Measurements from ENCODE around the gene CRIP2. TPM values are rescaled to one million over a fixed set of nuclear protein-coding genes. Genes with fewer than 3 reads are reported as not detected.

Gene CRIP2
- total and polyA plus RNA-seq, 2 of the 13 experiments (the other 11 are each of a cell fraction or from before 2014, with no cell fraction given), result 31.6 to 37.9 TPM

GRCh38 chr14:105480807-105481801 is 6.5 kb downstream of the CRIP2 start (continued):
- TF ChIP-seq, protein P1, sequence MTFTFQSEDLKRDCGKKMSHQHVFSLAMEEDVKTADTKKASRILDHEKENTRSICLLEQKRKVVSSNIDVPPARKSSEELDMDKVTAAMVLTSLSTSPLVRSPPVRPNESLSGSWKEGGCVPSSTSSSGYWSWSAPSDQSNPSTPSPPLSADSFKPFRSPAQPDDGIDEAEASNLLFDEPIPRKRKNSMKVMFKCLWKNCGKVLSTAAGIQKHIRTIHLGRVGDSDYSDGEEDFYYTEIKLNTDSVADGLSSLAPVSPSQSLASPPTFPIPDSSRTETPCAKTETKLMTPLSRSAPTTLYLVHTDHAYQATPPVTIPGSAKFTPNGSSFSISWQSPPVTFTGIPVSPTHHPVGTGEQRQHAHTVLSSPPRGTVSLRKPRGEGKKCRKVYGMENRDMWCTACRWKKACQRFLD (CRISPR knock-in tag; IDR thresholded peaks at IDR 0.05; ENCODE audit: borderline replicate concordance), result 0 out of 2 replicates have a peak, but pooled peaks have one; percentile 57
- TF ChIP-seq ZIK1 (CRISPR knock-in tag; IDR thresholded peaks at IDR 0.05; ENCODE audit: borderline replicate concordance, low read depth), result no peak
- TF ChIP-seq ZNF781 (CRISPR knock-in tag; IDR thresholded peaks at IDR 0.05; ENCODE audit: borderline replicate concordance, not compliant biosample characterization), result no peak
- no peak for TF ChIP-seq ZNF24 (IDR thresholded peaks at IDR 0.05)
- TF ChIP-seq U2AF2 (IDR thresholded peaks at IDR 0.05; ENCODE audit: low read depth, low read length), result no peak
- TF ChIP-seq ZBTB20 (CRISPR knock-in tag; IDR thresholded peaks at IDR 0.05; ENCODE audit: borderline replicate concordance, low read depth), result 0 out of 2 replicates have a peak, but pooled peaks have one; percentile 38
- 0 out of 2 replicates have a peak, but pooled peaks have one; percentile 13 for TF ChIP-seq NFYB (CRISPR knock-in tag; IDR thresholded peaks at IDR 0.05)
- no peak for TF ChIP-seq ADNP (CRISPR knock-in tag; IDR thresholded peaks at IDR 0.05)
- TF ChIP-seq HIC2 (CRISPR knock-in tag; IDR thresholded peaks at IDR 0.05; ENCODE audit: low read depth), result peak; percentile 58
- TF ChIP-seq, protein P2, sequence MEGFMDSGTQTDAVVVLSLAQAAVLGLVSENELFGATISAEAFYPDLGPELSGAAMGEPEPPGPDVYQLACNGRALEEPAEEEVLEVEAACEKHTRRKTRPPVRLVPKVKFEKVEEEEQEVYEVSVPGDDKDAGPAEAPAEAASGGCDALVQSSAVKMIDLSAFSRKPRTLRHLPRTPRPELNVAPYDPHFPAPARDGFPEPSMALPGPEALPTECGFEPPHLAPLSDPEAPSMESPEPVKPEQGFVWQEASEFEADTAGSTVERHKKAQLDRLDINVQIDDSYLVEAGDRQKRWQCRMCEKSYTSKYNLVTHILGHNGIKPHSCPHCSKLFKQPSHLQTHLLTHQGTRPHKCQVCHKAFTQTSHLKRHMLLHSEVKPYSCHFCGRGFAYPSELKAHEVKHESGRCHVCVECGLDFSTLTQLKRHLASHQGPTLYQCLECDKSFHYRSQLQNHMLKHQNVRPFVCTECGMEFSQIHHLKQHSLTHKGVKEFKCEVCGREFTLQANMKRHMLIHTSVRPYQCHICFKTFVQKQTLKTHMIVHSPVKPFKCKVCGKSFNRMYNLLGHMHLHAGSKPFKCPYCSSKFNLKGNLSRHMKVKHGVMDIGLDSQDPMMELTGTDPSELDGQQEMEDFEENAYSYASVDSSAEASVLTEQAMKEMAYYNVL (CRISPR knock-in tag; IDR thresholded peaks at IDR 0.05; ENCODE audit: borderline replicate concordance), result no peak
- peak; percentile 61 for TF ChIP-seq SPEN (CRISPR knock-in tag; IDR thresholded peaks at IDR 0.05; ENCODE audit: low read depth)
- no peak for TF ChIP-seq RORA (CRISPR knock-in tag; IDR thresholded peaks at IDR 0.05)
- peak; percentile 82 for TF ChIP-seq SMAD3 (CRISPR knock-in tag; IDR thresholded peaks at IDR 0.05)
- no peak for TF ChIP-seq GTF2F1 (IDR thresholded peaks at IDR 0.05; ENCODE audit: low read length)
- TF ChIP-seq KDM2A (CRISPR knock-in tag; IDR thresholded peaks at IDR 0.05; ENCODE audit: borderline replicate concordance, low read depth), result peak; percentile 74; the same call in 1 of the 2 replicates
- no peak for TF ChIP-seq ZBTB7A (CRISPR knock-in tag; IDR thresholded peaks at IDR 0.05)
- no peak for TF ChIP-seq ZNF792 (CRISPR knock-in tag; IDR thresholded peaks at IDR 0.05)
- TF ChIP-seq MIER2 (CRISPR knock-in tag; IDR thresholded peaks at IDR 0.05), result no peak
- peak; percentile 49; the same call in 1 of the 2 replicates for TF ChIP-seq ZNF225 (CRISPR knock-in tag; IDR thresholded peaks at IDR 0.05)
- 0 out of 2 replicates have a peak, but pooled peaks have one; percentile 34 for TF ChIP-seq ZBTB38 (CRISPR knock-in tag; IDR thresholded peaks at IDR 0.05)
- TF ChIP-seq ZNF788 (CRISPR knock-in tag; IDR thresholded peaks at IDR 0.05; ENCODE audit: borderline replicate concordance), result peak; percentile 71; the same call in 1 of the 2 replicates
- no peak for TF ChIP-seq ZNF556 (CRISPR knock-in tag; IDR thresholded peaks at IDR 0.05; ENCODE audit: borderline replicate concordance)
- no peak for TF ChIP-seq FOXC1 (CRISPR knock-in tag; IDR thresholded peaks at IDR 0.05; ENCODE audit: borderline replicate concordance)
- no peak for TF ChIP-seq ZSCAN20 (CRISPR knock-in tag; IDR thresholded peaks at IDR 0.05; ENCODE audit: borderline replicate concordance)
- TF ChIP-seq TRIM24 (CRISPR knock-in tag; IDR thresholded peaks at IDR 0.05), result no peak

Measured in HepG2 (cell line).